Stimulated activated CD4-positive, alpha-beta T cell treated with anti-CD3 and anti-CD28 coated beads, Interleukin-1b, Interleukin-23, amount 100 ng/mL, for 24 hours (primary cell): ENCODE results near the gene USP17L10.
"Not testable (repeated sequence)": the region's sequence is repeated elsewhere in the genome, so short reads cannot be mapped to it uniquely, and the experiment has no call there.

ENCODE experiments used
- DNase-seq, 4 experiments: peaks; one replicate each; pipeline ENCODE4 v3.0.0-alpha.2; 2020; ENCODE audit warnings: low read depth in 4 of 4, low spot score in 1 of 4

USP17L10 gene, protein sequence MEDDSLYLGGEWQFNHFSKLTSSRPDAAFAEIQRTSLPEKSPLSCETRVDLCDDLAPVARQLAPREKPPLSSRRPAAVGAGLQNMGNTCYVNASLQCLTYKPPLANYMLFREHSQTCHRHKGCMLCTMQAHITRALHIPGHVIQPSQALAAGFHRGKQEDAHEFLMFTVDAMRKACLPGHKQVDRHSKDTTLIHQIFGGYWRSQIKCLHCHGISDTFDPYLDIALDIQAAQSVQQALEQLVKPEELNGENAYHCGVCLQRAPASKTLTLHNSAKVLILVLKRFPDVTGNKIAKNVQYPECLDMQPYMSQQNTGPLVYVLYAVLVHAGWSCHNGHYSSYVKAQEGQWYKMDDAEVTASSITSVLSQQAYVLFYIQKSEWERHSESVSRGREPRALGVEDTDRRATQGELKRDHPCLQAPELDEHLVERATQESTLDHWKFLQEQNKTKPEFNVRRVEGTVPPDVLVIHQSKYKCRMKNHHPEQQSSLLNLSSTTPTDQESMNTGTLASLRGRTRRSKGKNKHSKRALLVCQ

DNA sequence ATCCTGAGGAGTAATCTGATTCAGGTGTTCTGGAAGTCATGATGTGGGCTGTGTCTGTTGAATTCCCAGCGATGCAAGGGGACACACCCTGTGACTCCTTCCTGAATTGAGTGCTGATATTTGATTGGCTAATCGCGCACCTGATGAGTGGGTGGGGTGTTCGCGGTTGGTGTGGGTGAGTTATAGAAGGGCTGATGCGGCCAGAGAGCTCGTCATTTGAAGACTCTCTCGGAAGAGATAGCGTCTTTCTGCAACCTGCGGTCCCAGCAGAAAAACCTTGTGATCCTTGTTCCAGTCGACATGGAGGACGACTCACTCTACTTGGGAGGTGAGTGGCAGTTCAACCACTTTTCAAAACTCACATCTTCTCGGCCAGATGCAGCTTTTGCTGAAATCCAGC, at the start of gene USP17L10:
Gene USP17L10 (plus strand): TSS at position 301 of the 400 bp plus-strand sequence. CDS start 0 bp downstream, at position 301.
- DNase-seq: not testable (repeated sequence)

DNA sequence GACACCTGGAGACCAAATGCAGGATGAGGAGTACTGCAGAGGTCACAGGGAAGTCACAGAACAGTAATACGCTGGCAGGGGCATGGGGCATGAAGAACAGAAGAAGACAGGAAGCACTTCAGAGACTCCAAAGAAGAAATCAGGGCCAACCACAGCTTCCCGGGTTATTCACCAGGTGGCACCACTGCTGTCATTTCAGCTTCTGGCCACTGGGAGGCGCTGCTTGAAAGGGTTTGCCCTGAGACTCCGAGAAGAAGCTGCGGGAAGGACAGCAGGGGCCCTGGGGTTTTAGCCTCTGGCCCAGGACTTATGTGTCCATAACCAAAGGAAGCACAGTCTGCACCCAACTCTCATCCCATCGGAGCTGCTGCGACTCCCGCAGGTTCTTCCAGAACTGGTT, 44.5 kb upstream of the USP17L10 start:
- DNase-seq: not testable (repeated sequence)

DNA sequence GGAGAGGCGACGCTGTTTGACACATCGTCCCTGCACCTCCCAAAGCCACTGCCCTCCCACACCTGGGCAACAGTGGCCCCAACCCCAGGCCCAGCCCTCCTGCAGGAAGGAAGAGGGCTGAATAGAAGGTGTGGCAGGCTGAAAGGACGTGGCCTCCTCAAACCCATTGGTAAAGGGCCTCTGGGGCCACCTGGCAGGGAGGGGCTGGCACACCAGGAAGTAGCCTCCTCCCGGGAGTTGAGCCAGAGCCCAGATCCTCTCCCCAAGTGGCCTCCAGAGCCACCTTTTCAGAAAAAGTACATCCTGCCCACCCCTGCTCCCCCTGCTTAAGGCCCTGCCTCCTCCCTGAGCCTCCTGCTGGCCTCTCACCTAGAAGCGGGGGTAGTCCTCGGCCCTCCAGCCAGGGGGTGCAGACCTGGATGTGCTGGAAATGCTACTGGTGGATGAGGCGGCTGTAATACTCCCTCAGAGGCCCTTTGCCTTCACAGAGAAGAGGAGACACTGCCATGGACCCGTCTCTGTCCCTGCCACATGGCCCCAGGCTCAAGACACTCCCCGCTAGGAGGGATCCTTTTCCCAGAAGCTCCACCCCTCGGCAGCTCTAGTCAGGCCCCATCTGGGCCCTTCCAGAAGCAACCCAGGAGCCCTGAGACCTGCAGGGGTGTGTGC, 40.5 kb upstream of the USP17L10 start, which contains the start of gene FAM90A26:
Gene FAM90A26 (plus strand): TSS at position 619 of the 669 bp plus-strand sequence. CDS start 2,764 bp downstream, outside the sequence.
- DNase-seq: not testable (repeated sequence)

DNA sequence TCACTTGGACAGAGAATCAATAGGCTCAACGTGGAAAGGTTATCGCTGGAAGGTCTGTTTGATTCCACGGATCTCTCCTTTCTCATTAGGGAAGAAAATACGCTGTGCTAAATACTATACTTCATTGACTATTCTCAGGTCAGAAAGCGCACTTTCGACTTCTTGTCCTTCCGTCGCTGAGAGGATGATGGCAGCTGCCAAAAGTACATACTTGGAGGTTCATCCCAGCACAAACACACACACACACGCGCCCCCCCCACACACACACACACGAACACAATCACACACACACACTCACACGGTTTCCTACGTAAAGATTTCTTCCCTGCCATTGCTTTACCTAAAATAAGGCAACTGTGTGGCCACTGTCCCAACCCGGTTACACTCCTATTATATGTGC, 4.2 kb downstream of the USP17L10 start:
- not testable (repeated sequence) for DNase-seq

DNA sequence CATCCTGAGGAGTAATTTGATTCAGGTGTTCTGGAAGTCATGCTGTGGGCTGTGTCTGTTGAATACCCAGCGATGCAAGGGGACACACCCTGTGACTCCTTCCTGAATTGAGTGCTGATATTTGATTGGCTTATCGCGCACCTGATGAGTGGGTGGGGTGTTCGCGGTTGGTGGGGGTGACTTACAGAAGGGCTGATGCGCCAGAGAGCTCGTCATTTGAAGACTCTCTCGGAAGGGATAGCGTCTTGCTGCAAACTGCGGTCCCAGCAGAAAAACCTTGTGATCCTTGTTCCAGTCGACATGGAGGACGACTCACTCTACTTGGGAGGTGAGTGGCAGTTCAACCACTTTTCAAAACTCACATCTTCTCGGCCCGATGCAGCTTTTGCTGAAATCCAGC, 4.6 kb downstream of the USP17L10 start, which contains the start of gene USP17L11:
Gene USP17L11 (plus strand): TSS at position 301 of the 400 bp plus-strand sequence. CDS start 0 bp downstream, at position 301.
- DNase-seq: not testable (repeated sequence)

DNA sequence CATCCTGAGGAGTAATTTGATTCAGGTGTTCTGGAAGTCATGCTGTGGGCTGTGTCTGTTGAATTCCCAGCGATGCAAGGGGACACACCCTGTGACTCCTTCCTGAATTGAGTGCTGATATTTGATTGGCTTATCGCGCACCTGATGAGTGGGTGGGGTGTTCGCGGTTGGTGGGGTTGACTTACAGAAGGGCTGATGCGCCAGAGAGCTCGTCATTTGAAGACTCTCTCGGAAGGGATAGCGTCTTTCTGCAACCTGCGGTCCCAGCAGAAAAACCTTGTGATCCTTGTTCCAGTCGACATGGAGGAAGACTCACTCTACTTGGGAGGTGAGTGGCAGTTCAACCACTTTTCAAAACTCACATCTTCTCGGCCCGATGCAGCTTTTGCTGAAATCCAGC, 9.4 kb downstream of the USP17L10 start, which contains the start of gene USP17L12:
Gene USP17L12 (plus strand): TSS at position 301 of the 400 bp plus-strand sequence. CDS start 0 bp downstream, at position 301.
- not testable (repeated sequence) for DNase-seq

DNA sequence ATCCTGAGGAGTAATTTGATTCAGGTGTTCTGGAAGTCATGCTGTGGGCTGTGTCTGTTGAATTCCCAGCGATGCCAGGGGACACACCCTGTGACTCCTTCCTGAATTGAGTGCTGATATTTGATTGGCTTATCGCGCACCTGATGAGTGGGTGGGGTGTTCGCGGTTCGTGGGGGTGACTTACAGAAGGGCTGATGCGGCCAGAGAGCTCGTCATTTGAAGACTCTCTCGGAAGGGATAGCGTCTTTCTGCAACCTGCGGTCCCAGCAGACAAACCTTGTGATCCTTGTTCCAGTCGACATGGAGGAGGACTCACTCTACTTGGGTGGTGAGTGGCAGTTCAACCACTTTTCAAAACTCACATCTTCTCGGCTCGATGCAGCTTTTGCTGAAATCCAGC, 14.1 kb downstream of the USP17L10 start, which contains the start of gene USP17L13:
Gene USP17L13 (plus strand): TSS at position 301 of the 400 bp plus-strand sequence. CDS start 0 bp downstream, at position 301.
- DNase-seq: not testable (repeated sequence)

DNA sequence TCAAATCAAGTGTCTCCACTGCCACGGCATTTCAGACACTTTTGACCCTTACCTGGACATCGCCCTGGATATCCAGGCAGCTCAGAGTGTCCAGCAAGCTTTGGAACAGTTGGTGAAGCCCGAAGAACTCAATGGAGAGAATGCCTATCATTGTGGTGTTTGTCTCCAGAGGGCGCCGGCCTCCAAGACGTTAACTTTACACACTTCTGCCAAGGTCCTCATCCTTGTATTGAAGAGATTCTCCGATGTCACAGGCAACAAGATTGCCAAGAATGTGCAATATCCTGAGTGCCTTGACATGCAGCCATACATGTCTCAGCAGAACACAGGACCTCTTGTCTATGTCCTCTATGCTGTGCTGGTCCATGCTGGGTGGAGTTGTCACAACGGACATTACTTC, 19.8 kb downstream of the USP17L10 start:
- DNase-seq: not testable (repeated sequence)

DNA sequence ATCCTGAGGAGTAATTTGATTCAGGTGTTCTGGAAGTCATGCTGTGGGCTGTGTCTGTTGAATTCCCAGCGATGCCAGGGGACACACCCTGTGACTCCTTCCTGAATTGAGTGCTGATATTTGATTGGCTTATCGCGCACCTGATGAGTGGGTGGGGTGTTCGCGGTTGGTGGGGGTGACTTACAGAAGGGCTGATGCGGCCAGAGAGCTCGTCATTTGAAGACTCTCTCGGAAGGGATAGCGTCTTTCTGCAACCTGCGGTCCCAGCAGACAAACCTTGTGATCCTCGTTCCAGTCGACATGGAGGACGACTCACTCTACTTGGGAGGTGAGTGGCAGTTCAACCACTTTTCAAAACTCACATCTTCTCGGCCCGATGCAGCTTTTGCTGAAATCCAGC, 23.6 kb downstream of the USP17L10 start, which contains the start of gene USP17L15:
Gene USP17L15 (plus strand): TSS at position 301 of the 400 bp plus-strand sequence. CDS start 0 bp downstream, at position 301.
- DNase-seq: not testable (repeated sequence)

DNA sequence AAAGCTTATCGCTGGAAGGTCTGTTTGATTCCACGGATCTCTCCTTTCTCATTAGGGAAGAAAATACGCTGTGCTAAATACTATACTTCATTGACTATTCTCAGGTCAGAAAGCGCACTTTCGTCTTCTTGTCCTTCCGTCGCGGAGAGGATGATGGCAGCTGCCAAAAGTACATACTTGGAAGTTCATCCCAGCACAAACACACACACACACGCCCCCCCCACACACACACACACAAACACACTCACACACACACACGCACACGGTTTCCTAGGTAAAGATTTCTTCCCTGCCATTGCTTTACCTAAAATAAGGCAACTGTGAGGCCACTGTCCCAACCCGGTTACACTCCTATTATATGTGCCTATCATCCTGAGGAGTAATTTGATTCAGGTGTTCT, 28.0 kb downstream of the USP17L10 start:
- not testable (repeated sequence) for DNase-seq

DNA sequence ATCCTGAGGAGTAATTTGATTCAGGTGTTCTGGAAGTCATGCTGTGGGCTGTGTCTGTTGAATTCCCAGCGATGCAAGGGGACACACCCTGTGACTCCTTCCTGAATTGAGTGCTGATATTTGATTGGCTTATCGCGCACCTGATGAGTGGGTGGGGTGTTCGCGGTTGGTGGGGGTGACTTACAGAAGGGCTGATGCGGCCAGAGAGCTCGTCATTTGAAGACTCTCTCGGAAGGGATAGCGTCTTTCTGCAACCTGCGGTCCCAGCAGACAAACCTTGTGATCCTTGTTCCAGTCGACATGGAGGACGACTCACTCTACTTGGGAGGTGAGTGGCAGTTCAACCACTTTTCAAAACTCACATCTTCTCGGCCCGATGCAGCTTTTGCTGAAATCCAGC, 33.1 kb downstream of the USP17L10 start, which contains the start of gene USP17L17:
Gene USP17L17 (plus strand): TSS at position 301 of the 400 bp plus-strand sequence. CDS start 0 bp downstream, at position 301.
- DNase-seq: not testable (repeated sequence)

DNA sequence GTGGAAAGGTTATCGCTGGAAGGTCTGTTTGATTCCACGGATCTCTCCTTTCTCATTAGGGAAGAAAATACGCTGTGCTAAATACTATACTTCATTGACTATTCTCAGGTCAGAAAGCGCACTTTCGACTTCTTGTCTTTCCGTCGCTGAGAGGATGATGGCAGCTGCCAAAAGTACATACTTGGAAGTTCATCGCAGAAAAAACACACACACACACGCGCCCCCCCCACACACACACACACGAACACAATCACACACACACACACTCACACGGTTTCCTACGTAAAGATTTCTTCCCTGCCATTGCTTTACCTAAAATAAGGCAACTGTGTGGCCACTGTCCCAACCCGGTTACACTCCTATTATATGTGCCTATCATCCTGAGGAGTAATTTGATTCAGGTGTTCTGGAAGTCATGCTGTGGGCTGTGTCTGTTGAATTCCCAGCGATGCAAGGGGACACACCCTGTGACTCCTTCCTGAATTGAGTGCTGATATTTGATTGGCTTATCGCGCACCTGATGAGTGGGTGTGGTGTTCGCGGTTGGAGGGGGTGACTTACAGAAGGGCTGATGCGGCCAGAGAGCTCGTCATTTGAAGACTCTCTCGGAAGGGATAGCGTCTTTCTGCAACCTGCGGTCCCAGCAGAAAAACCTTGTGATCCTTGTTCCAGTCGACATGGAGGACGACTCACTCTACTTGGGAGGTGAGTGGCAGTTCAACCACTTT, 37.7 kb downstream of the USP17L10 start, which contains the start of gene USP17L18:
Gene USP17L18 (plus strand): TSS at position 678 of the 728 bp plus-strand sequence. CDS start 0 bp downstream, at position 678.
- not testable (repeated sequence) for DNase-seq

DNA sequence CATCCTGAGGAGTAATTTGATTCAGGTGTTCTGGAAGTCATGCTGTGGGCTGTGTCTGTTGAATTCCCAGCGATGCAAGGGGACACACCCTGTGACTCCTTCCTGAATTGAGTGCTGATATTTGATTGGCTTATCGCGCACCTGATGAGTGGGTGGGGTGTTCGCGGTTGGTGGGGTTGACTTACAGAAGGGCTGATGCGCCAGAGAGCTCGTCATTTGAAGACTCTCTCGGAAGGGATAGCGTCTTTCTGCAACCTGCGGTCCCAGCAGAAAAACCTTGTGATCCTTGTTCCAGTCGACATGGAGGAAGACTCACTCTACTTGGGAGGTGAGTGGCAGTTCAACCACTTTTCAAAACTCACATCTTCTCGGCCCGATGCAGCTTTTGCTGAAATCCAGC, 42.6 kb downstream of the USP17L10 start, which contains the start of gene USP17L19:
Gene USP17L19 (plus strand): TSS at position 301 of the 400 bp plus-strand sequence. CDS start 0 bp downstream, at position 301.
- DNase-seq: not testable (repeated sequence)

DNA sequence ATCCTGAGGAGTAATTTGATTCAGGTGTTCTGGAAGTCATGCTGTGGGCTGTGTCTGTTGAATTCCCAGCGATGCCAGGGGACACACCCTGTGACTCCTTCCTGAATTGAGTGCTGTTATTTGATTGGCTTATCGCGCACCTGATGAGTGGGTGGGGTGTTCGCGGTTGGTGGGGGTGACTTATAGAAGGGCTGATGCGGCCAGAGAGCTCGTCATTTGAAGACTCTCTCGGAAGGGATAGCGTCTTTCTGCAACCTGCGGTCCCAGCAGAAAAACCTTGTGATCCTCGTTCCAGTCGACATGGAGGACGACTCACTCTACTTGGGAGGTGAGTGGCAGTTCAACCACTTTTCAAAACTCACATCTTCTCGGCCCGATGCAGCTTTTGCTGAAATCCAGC, 47.4 kb downstream of the USP17L10 start, which contains the start of gene USP17L20:
Gene USP17L20 (plus strand): TSS at position 301 of the 400 bp plus-strand sequence. CDS start 0 bp downstream, at position 301.
- DNase-seq: not testable (repeated sequence)
